ENCODE data around the gene GCSH.
A peak's percentile ranks its signal among the peaks of the same experiment; 100 is the strongest.

Gene GCSH

GRCh38 chr16:81095953-81096714 is at the start of gene GCSH:
TSS of gene GCSH (minus strand) at chr16:81096395. CDS start at chr16:81096278, 117 bp downstream.
- TF ChIP-seq CTCF (IDR thresholded peaks at IDR 0.05; ENCODE audit: low read depth, low read length, missing control alignments) = no peak
- DNase-seq (ENCODE audit: extremely low read depth, low read depth) = peak; percentile 96
- peak within 1 kb of the TSS; percentile 87 for H3K4me3 ChIP-seq (replicated peaks; ENCODE audit: low read depth, low read length)

GRCh38 chr16:81143921-81144471 is 47.8 kb upstream of the GCSH start:
- H3K4me3 ChIP-seq (replicated peaks; ENCODE audit: low read depth, low read length) = no peak overlapping the region
- TF ChIP-seq CTCF (IDR thresholded peaks at IDR 0.05; ENCODE audit: low read depth, low read length, missing control alignments) = no peak
- DNase-seq (ENCODE audit: extremely low read depth, low read depth) = no peak

- no peak for DNase-seq (ENCODE audit: extremely low read depth, low read depth)
- TF ChIP-seq CTCF (IDR thresholded peaks at IDR 0.05; ENCODE audit: low read depth, low read length, missing control alignments) = no peak
- H3K4me3 ChIP-seq (replicated peaks; ENCODE audit: low read depth, low read length) = no peak overlapping the region
Measured at GRCh38 chr16:81142864-81143263, 46.7 kb upstream of the GCSH start.

- TF ChIP-seq CTCF (IDR thresholded peaks at IDR 0.05; ENCODE audit: low read depth, low read length, missing control alignments) = no peak
- H3K4me3 ChIP-seq (replicated peaks; ENCODE audit: low read depth, low read length) = no peak overlapping the region
Measured at GRCh38 chr16:81140930-81141780, 45.0 kb upstream of the GCSH start.

GRCh38 chr16:81138831-81139557 is 42.8 kb upstream of the GCSH start:
- DNase-seq (ENCODE audit: extremely low read depth, low read depth) = no peak
- H3K4me3 ChIP-seq (replicated peaks; ENCODE audit: low read depth, low read length) = no peak overlapping the region
- no peak for TF ChIP-seq CTCF (IDR thresholded peaks at IDR 0.05; ENCODE audit: low read depth, low read length, missing control alignments)

More at GRCh38 chr16:81140930-81141780, 45.0 kb upstream of the GCSH start:
- no peak for DNase-seq (ENCODE audit: extremely low read depth, low read depth)

- H3K4me3 ChIP-seq (replicated peaks; ENCODE audit: low read depth, low read length) = no peak overlapping the region
- DNase-seq (ENCODE audit: extremely low read depth, low read depth) = no peak
- no peak for TF ChIP-seq CTCF (IDR thresholded peaks at IDR 0.05; ENCODE audit: low read depth, low read length, missing control alignments)
Measured at GRCh38 chr16:81137754-81138153, 41.6 kb upstream of the GCSH start.

Measured in HFF-Myc (cell line).